Prostate gland (tissue), 2 donors: ENCODE measurements around the gene EAPP. TPM values are rescaled to one million over a fixed set of nuclear protein-coding genes. Genes with fewer than 3 reads are reported as not detected.
"Not testable (repeated sequence)": the region's sequence is repeated elsewhere in the genome, so short reads cannot be mapped to it uniquely, and the experiment has no call there.

Experiments used
- DNase-seq: peaks from one replicate; pipeline ENCODE4 v3.0.0-alpha.2; 2019; ENCODE audit warnings: low spot score
- H3K27ac ChIP-seq, 2 donors: fragments of 200-600 bp; sonication (generic); 2 replicates each; pipeline ENCODE4 v1.5.1; 2017 to 2019
- H3K27me3 ChIP-seq: fragments of 200-600 bp; sonication (generic); replicated peaks from 2 replicates; pipeline ENCODE4 v1.5.1; 2019; ENCODE audit not compliant: insufficient read depth
- H3K36me3 ChIP-seq, 2 donors: fragments of 200-600 bp; sonication (generic); 1 replicate in 1 of 2; 2 replicates in 1 of 2; pipeline versions ENCODE4 v1.5.1 to v1.8.1; 2017 to 2019
- H3K4me1 ChIP-seq: fragments of 200-600 bp; sonication (generic); replicated peaks from 2 replicates; pipeline ENCODE4 v1.5.1; 2019
- H3K4me3 ChIP-seq, 2 donors: fragments of 200-600 bp; sonication (generic); 2 replicates each; pipeline ENCODE4 v1.5.1; 2017 to 2019
- H3K9me3 ChIP-seq: fragments of 200-600 bp; sonication (generic); 2 replicates; pipeline ENCODE4 v1.5.1; 2017
- CTCF ChIP-seq, 4 experiments: fragments of 200-600 bp in 2 of 4; fragments of 450-650 bp in 2 of 4; sonication (generic) in 2 of 4; IDR thresholded peaks; 1 replicate in 3 of 4; 2 replicates in 1 of 4; pipeline ENCODE4 v1.5.1; 2016 to 2019; ENCODE audit warnings: antibody characterized with exemption in 4 of 4, mild to moderate bottlenecking in 2 of 4, moderate library complexity in 2 of 4
- POLR2A ChIP-seq: fragments of 450-650 bp; IDR thresholded peaks from one replicate; pipeline ENCODE4 v1.6.1; 2016; ENCODE audit warnings: antibody characterized with exemption, mild to moderate bottlenecking
- POLR2AphosphoS5 ChIP-seq: sonication (generic); formaldehyde crosslinking; IDR thresholded peaks from one replicate; pipeline ENCODE4 v1.6.1; 2017; ENCODE audit warnings: antibody characterized with exemption
- WGBS: methylation state at CpG from one replicate; pipeline ENCODE4 v1.1.5; 2018; 5-methylcytosine and 5-hydroxymethylcytosine counted together
- intact Hi-C: fragments of 100-400 bp; cut with DNase I; formaldehyde crosslinking; loops from one replicate; pipeline ENCODE4 v1.14.2; 2022
- total RNA-seq, 2 donors: library from RNA; depleted of rRNA; stranded (reverse); fragments of >200 nt; gene quantifications; one replicate each; pipeline ENCODE4 v1.1.0, GENCODE V29; 2016

The EAPP gene
- total RNA-seq, 2 donors from 2014 or later = 41.6 to 52.6 TPM

- intact Hi-C loops = no loop called here
- peak; percentile 26 for DNase-seq
- Histone ChIP-seq H3K9me3 (no peaks in the 10 kb centered on the region), H3K4me3 (no peak overlapping the region), H3K4me1 (no peaks in the 10 kb centered on the region), H3K36me3 (peaks cover 4 to 45% of the 10 kb centered on the region in 2 donors), H3K27ac (no peak overlapping the region), H3K27me3 (no peaks in the 10 kb centered on the region)
- TF ChIP-seq CTCF (IDR thresholded peaks at IDR 0.05) = no peak
- peak; percentile 56 for TF ChIP-seq POLR2AphosphoS5
- WGBS = 75% methylated on average over 2 of the region's 2 CpGs
These were observed 17.0 kb downstream of the EAPP start for GRCh38 chr14:34522496-34522895.

GRCh38 chr14:34521071-34521470 lies 18.4 kb downstream of the EAPP start:
- peaks cover 4 to 45% of the 10 kb centered on the region in 2 donors for H3K36me3 ChIP-seq
- H3K4me1 ChIP-seq, DNase-seq, intact Hi-C loops, H3K27me3 ChIP-seq, H3K4me3 ChIP-seq, H3K27ac ChIP-seq, H3K9me3 ChIP-seq: not testable (repeated sequence)
- 90% methylated on average over 6 of the region's 6 CpGs for WGBS

GRCh38 chr14:34520304-34520970 lies 19.1 kb downstream of the EAPP start:
- H3K27ac ChIP-seq, H3K9me3 ChIP-seq, H3K27me3 ChIP-seq, DNase-seq, H3K4me3 ChIP-seq, intact Hi-C loops, H3K4me1 ChIP-seq: not testable (repeated sequence)
- WGBS = 90% methylated on average over 7 of the region's 7 CpGs
- peaks cover 4 to 45% of the 10 kb centered on the region in 2 donors for H3K36me3 ChIP-seq

- 95% methylated on average over 11 of the region's 11 CpGs for WGBS
- DNase-seq = no peak
- no peaks in the 10 kb centered on the region for H3K4me1 ChIP-seq
- H3K36me3 ChIP-seq = no peaks in the 10 kb centered on the region
- TF ChIP-seq CTCF (IDR thresholded peaks at IDR 0.05) (no peak), POLR2A (no peak), POLR2AphosphoS5 (no peak)
- intact Hi-C loops = no loop called here
- H3K27me3 ChIP-seq = no peaks in the 10 kb centered on the region
- H3K4me3 ChIP-seq = no peak overlapping the region
- H3K27ac ChIP-seq = no peak overlapping the region
- no peaks in the 10 kb centered on the region for H3K9me3 ChIP-seq
These were observed 31.6 kb downstream of the EAPP start for GRCh38 chr14:34507884-34508283.

- Histone ChIP-seq H3K4me3 (no peak overlapping the region), H3K27me3 (no peaks in the 10 kb centered on the region), H3K9me3 (no peaks in the 10 kb centered on the region), H3K36me3 (no peaks in the 10 kb centered on the region), H3K27ac (no peak overlapping the region), H3K4me1 (no peaks in the 10 kb centered on the region)
- no peak for TF ChIP-seq POLR2A
- TF ChIP-seq POLR2AphosphoS5 = no peak
- TF ChIP-seq CTCF (IDR thresholded peaks at IDR 0.05) = no peak
- no peak for DNase-seq
- intact Hi-C loops = no loop called here
- 82% methylated on average over 9 of the region's 9 CpGs for WGBS
These were observed 32.0 kb downstream of the EAPP start for GRCh38 chr14:34507459-34507858.

GRCh38 chr14:34505124-34505491 lies 34.4 kb downstream of the EAPP start:
- H3K9me3 ChIP-seq, H3K36me3 ChIP-seq, intact Hi-C loops, H3K27ac ChIP-seq, H3K4me1 ChIP-seq, DNase-seq, H3K27me3 ChIP-seq, H3K4me3 ChIP-seq: not testable (repeated sequence)
- WGBS = 87% methylated on average over 5 of the region's 5 CpGs

GRCh38 chr14:34504027-34504426 lies 35.5 kb downstream of the EAPP start:
- H3K4me3 ChIP-seq, H3K9me3 ChIP-seq, H3K27ac ChIP-seq, H3K4me1 ChIP-seq, H3K27me3 ChIP-seq, H3K36me3 ChIP-seq, intact Hi-C loops, DNase-seq: not testable (repeated sequence)
- 85% methylated on average over 9 of the region's 9 CpGs for WGBS
